ENCODE data around the gene ABCD2. TPM values are rescaled to one million over a fixed set of nuclear protein-coding genes. Genes with fewer than 3 reads are reported as not detected.

Gene ABCD2
- total and polyA plus RNA-seq, 2 of the 4 experiments (the other 2 are of a cell fraction), result not detected

GRCh38 chr12:39638840-39639239, 19.2 kb upstream of the ABCD2 start:
- H2BK120ac ChIP-seq (ENCODE audit: low read depth, low read length), result no peak overlapping the region
- no peak overlapping the region for H3K56ac ChIP-seq (ENCODE audit: extremely low read depth, insufficient read depth, low read length)
- H3K14ac ChIP-seq (replicated peaks; ENCODE audit: low read depth, low read length), result no peak overlapping the region
- no peak overlapping the region for H2BK15ac ChIP-seq (ENCODE audit: low read depth, low read length)
- no peaks in the 10 kb centered on the region for H3K9me3 ChIP-seq (ENCODE audit: control insufficient read depth, insufficient read depth, low read length)
- ChIA-PET POLR2A (ENCODE audit: unreplicated experiment) (no interaction called here), CTCF (no interaction called here)
- DNase-seq (no peak), ATAC-seq (ENCODE audit: low read depth) (no peak)
- H2AK9ac ChIP-seq (replicated peaks; ENCODE audit: low read depth, low read length, poor library complexity), result no peak overlapping the region
- TF ChIP-seq RCOR1 (IDR thresholded peaks at IDR 0.05; ENCODE audit: insufficient replicate concordance, low read length) (no peak), CEBPB (IDR thresholded peaks at IDR 0.05; ENCODE audit: low read depth, low read length) (peak; percentile 78)
- H3K27ac ChIP-seq (ENCODE audit: insufficient read depth, low read length), result no peak overlapping the region
- no CpG with 5 or more reads among the region's 2 CpGs for WGBS, 2 experiments (ENCODE audit: extremely low coverage in 2 of 2, insufficient read length in 1 of 2)
- no peak overlapping the region for H2BK5ac ChIP-seq (ENCODE audit: low read depth, low read length, poor library complexity, severe bottlenecking)
- no peaks in the 10 kb centered on the region for H3K27me3 ChIP-seq (ENCODE audit: control insufficient read depth, insufficient read depth, low read length)
- in situ Hi-C loops (cut with MboI; ENCODE audit: low sequenced_read_pairs) (no loop called here), dilution Hi-C loops (cut with HindIII; ENCODE audit: low sequenced_read_pairs, unreplicated experiment) (no loop called here), intact Hi-C loops (cut with micrococcal nuclease) (no loop called here)
- BruUV-seq (replicated peaks), result no TSS peak
- H3K4me1 ChIP-seq (ENCODE audit: control insufficient read depth, insufficient read depth, low read length), result no peaks in the 10 kb centered on the region
- H3K4me3 ChIP-seq (ENCODE audit: insufficient read depth, low read depth, low read length), result no peak overlapping the region
- no peak overlapping the region for H2AFZ ChIP-seq (replicated peaks; ENCODE audit: low read length, poor library complexity)
- H4K5ac ChIP-seq (ENCODE audit: low read depth, low read length), result no peak overlapping the region
- H3K4me2 ChIP-seq (ENCODE audit: low read depth, low read length), result no peak overlapping the region
- H3K18ac ChIP-seq (ENCODE audit: low read depth, low read length), result no peak overlapping the region
- H2AK5ac ChIP-seq (ENCODE audit: low read depth, low read length), result no peak overlapping the region
- H2BK20ac ChIP-seq (ENCODE audit: low read depth, low read length), result no peak overlapping the region
- H4K20me1 ChIP-seq (ENCODE audit: insufficient read depth, low read length), result no peaks in the 10 kb centered on the region
- no peaks in the 10 kb centered on the region for H3K79me1 ChIP-seq (ENCODE audit: low read depth in 1 of 2, low read length in 2 of 2)
- H4K8ac ChIP-seq (ENCODE audit: low read depth in 2 of 2, low read length in 2 of 2), result no peak overlapping the region
- H3K36me3 ChIP-seq (ENCODE audit: control insufficient read depth, insufficient read depth, low read length), result no peaks in the 10 kb centered on the region
- no peak overlapping the region for H3K23ac ChIP-seq (ENCODE audit: low read depth, low read length)
- no peak overlapping the region for H3K9ac ChIP-seq (ENCODE audit: low read depth, low read length)
- no peak overlapping the region for H3K4ac ChIP-seq (ENCODE audit: low read depth, low read length)
- H3K9me1 ChIP-seq (ENCODE audit: insufficient read depth, low read length), result no peaks in the 10 kb centered on the region
- H4K91ac ChIP-seq (ENCODE audit: insufficient read depth, low read depth, low read length), result no peak overlapping the region
